GM23248 (cell line): Measurements from ENCODE around the gene RNF175. TPM values are rescaled to one million over a fixed set of nuclear protein-coding genes. Genes with fewer than 3 reads are reported as not detected.

Experiments
- DNase-seq: peaks from one replicate; pipeline ENCODE4 v3.0.0-alpha.2; 2015
- H2AFZ ChIP-seq: fragments of 200-600 bp; sonication (generic); 2 replicates; pipeline ENCODE4 v1.6.1; 2016; ENCODE audit warnings: antibody characterized with exemption
- H3F3A ChIP-seq: fragments of 200-600 bp; sonication (generic); 2 replicates; pipeline ENCODE4 v1.6.1; 2016; ENCODE audit warnings: mild to moderate bottlenecking, antibody characterized with exemption, mixed run types; ENCODE audit not compliant: insufficient read depth
- H3K27ac ChIP-seq: fragments of 200-600 bp; sonication (generic); 2 replicates; pipeline ENCODE4 v1.5.1; 2016; ENCODE audit warnings: mild to moderate bottlenecking
- H3K27me3 ChIP-seq: fragments of 200-600 bp; sonication (generic); replicated peaks from 2 replicates; pipeline ENCODE4 v1.6.1; 2016; ENCODE audit warnings: mild to moderate bottlenecking; ENCODE audit not compliant: insufficient read depth
- H3K36me3 ChIP-seq: fragments of 200-600 bp; sonication (generic); 2 replicates; pipeline ENCODE4 v1.6.1; 2016; ENCODE audit warnings: low read depth, mild to moderate bottlenecking
- H3K4me1 ChIP-seq: fragments of 200-600 bp; sonication (generic); 2 replicates; pipeline ENCODE4 v1.6.1; 2016; ENCODE audit warnings: mild to moderate bottlenecking; ENCODE audit not compliant: insufficient read depth
- H3K4me2 ChIP-seq: fragments of 200-600 bp; sonication (generic); one replicate; pipeline ENCODE4 v1.6.1; 2016; ENCODE audit warnings: mild to moderate bottlenecking; ENCODE audit not compliant: unreplicated experiment
- H3K4me3 ChIP-seq: fragments of 200-600 bp; sonication (generic); 2 replicates; pipeline ENCODE4 v1.5.1; 2016; ENCODE audit warnings: mild to moderate bottlenecking
- H3K79me2 ChIP-seq: fragments of 200-600 bp; sonication (generic); 2 replicates; pipeline ENCODE4 v1.6.1; 2016; ENCODE audit warnings: mild to moderate bottlenecking; ENCODE audit not compliant: insufficient read depth
- H3K9ac ChIP-seq: fragments of 200-600 bp; sonication (generic); 2 replicates; pipeline ENCODE4 v1.6.1; 2016; ENCODE audit warnings: mild to moderate bottlenecking
- H3K9me2 ChIP-seq: fragments of 200-600 bp; sonication (generic); 2 replicates; pipeline ENCODE4 v1.6.1; 2016; ENCODE audit warnings: mixed run types, mild to moderate bottlenecking, moderate library complexity; ENCODE audit not compliant: insufficient read depth
- H3K9me3 ChIP-seq: fragments of 200-600 bp; sonication (generic); one replicate; pipeline ENCODE4 v1.6.1; 2017; ENCODE audit warnings: low read depth
- H4K20me1 ChIP-seq: fragments of 200-600 bp; sonication (generic); 2 replicates; pipeline ENCODE4 v1.6.0; 2016; ENCODE audit not compliant: insufficient read depth
- EZH2 ChIP-seq: fragments of 200-600 bp; sonication (generic); IDR thresholded peaks from 2 replicates; pipeline ENCODE4 v1.6.1; 2018; ENCODE audit warnings: antibody characterized with exemption, mild to moderate bottlenecking; ENCODE audit not compliant: insufficient read depth, poor library complexity, severe bottlenecking
- EZH2phosphoT487 ChIP-seq: fragments of 200-600 bp; sonication (generic); IDR thresholded peaks from 2 replicates; pipeline ENCODE4 v1.6.1; 2018; ENCODE audit warnings: antibody characterized with exemption, moderate library complexity, mild to moderate bottlenecking, low read depth; ENCODE audit not compliant: insufficient read depth
- WGBS, 2 experiments: methylation state at CpG; one replicate each; pipeline ENCODE4 v1.1.6; 2015 to 2017; ENCODE audit warnings: low lambda C conversion rate in 2 of 2, low coverage in 1 of 2; ENCODE audit errors: missing lambda C conversion rate in 2 of 2; 5-methylcytosine and 5-hydroxymethylcytosine counted together
- in situ Hi-C: fragments of 300-500 bp; cut with MboI; formaldehyde crosslinking; loops from 2 replicates; pipeline ENCODE4 v1.15.0; 2020
- polyA plus RNA-seq: library from polyadenylated mRNA; unstranded; fragments of >200 nt; fragmentation: Nextera tagmentation; extraction: Ambion mirVana; gene quantifications from 2 replicates; pipeline ENCODE4 v1.2.1, GENCODE V29; 2016
- total RNA-seq: library from RNA; depleted of rRNA; stranded (reverse); fragments of >200 nt; shearing (Covaris generic); gene quantifications from 2 replicates; pipeline ENCODE4 v1.2.3, GENCODE V29; 2014

RNF175 gene
- total and polyA plus RNA-seq, 2 experiments from 2014 or later, result not detected

- Histone ChIP-seq H3K27me3 (peaks cover 10% of the 10 kb centered on the region), H3K4me2 (no peak overlapping the region), H3F3A (no peaks in the 10 kb centered on the region), H3K9me2 (no peaks in the 10 kb centered on the region), H3K79me2 (no peaks in the 10 kb centered on the region), H3K4me1 (no peaks in the 10 kb centered on the region), H4K20me1 (no peaks in the 10 kb centered on the region), H3K9ac (no peak overlapping the region), H3K4me3 (no peak overlapping the region), H3K36me3 (no peaks in the 10 kb centered on the region), H3K27ac (no peak overlapping the region), H3K9me3 (no peaks in the 10 kb centered on the region), H2AFZ (no peak overlapping the region)
- TF ChIP-seq EZH2, result no peak
- TF ChIP-seq EZH2phosphoT487, result no peak
- 52 to 68% methylated on average over 2 of the region's 2 CpGs for WGBS, 2 experiments
- no peak for DNase-seq
- in situ Hi-C loops, result loop anchor here (25.0 kb wide), 1 partner anchor 418 kb away; the partner anchor contains the start of gene MND1
Observed at GRCh38 chr4:153755186-153755585, 4.6 kb downstream of the RNF175 start.

GRCh38 chr4:153750197-153750817 lies 9.5 kb downstream of the RNF175 start:
- Histone ChIP-seq H3K9me2 (no peaks in the 10 kb centered on the region), H3K27ac (no peak overlapping the region), H3K9me3 (no peaks in the 10 kb centered on the region), H3F3A (no peaks in the 10 kb centered on the region), H3K79me2 (no peaks in the 10 kb centered on the region), H4K20me1 (no peaks in the 10 kb centered on the region), H2AFZ (no peak overlapping the region), H3K4me2 (no peak overlapping the region), H3K4me1 (no peaks in the 10 kb centered on the region), H3K27me3 (no peaks in the 10 kb centered on the region; the same call in 1 of the 2 replicates), H3K36me3 (no peaks in the 10 kb centered on the region), H3K9ac (no peak overlapping the region), H3K4me3 (no peak overlapping the region)
- WGBS, 2 experiments, result 39 to 42% methylated on average over 5 of the region's 5 CpGs
- peak; percentile 78 for DNase-seq
- TF ChIP-seq EZH2phosphoT487 (no peak), EZH2 (no peak)
- in situ Hi-C loops, result loop anchor here (25.0 kb wide), 1 partner anchor 413 kb away; the partner anchor contains the start of gene MND1

GRCh38 chr4:153748378-153748777 lies 11.4 kb downstream of the RNF175 start:
- in situ Hi-C loops, result no loop called here
- H2AFZ ChIP-seq, result no peak overlapping the region
- H3K9me3 ChIP-seq, result no peaks in the 10 kb centered on the region
- H3K79me2 ChIP-seq, result no peaks in the 10 kb centered on the region
- H3F3A ChIP-seq, result no peaks in the 10 kb centered on the region
- peak; percentile 88 for DNase-seq
- WGBS, 2 experiments, result 15 to 17% methylated on average over 6 of the region's 6 CpGs
- H3K4me1 ChIP-seq, result no peaks in the 10 kb centered on the region
- H3K9ac ChIP-seq, result no peak overlapping the region
- no peak overlapping the region for H3K4me2 ChIP-seq
- no peak for TF ChIP-seq EZH2phosphoT487
- no peak for TF ChIP-seq EZH2
- no peaks in the 10 kb centered on the region; the same call in 1 of the 2 replicates for H3K27me3 ChIP-seq
- no peak overlapping the region for H3K27ac ChIP-seq
- no peaks in the 10 kb centered on the region for H3K9me2 ChIP-seq
- H3K36me3 ChIP-seq, result no peaks in the 10 kb centered on the region
- no peak overlapping the region for H3K4me3 ChIP-seq
- H4K20me1 ChIP-seq, result no peaks in the 10 kb centered on the region

GRCh38 chr4:153747406-153747955 lies 12.3 kb downstream of the RNF175 start:
- Histone ChIP-seq H3F3A (no peaks in the 10 kb centered on the region), H4K20me1 (no peaks in the 10 kb centered on the region), H3K9me2 (no peaks in the 10 kb centered on the region), H2AFZ (no peak overlapping the region), H3K4me1 (no peaks in the 10 kb centered on the region), H3K4me2 (no peak overlapping the region), H3K27ac (no peak overlapping the region), H3K9me3 (no peaks in the 10 kb centered on the region), H3K4me3 (no peak overlapping the region), H3K79me2 (no peaks in the 10 kb centered on the region), H3K9ac (no peak overlapping the region), H3K27me3 (no peaks in the 10 kb centered on the region; the same call in 1 of the 2 replicates), H3K36me3 (no peaks in the 10 kb centered on the region)
- 70 to 76% methylated on average over 4 of the region's 4 CpGs for WGBS, 2 experiments
- in situ Hi-C loops, result no loop called here
- no peak for TF ChIP-seq EZH2
- TF ChIP-seq EZH2phosphoT487, result no peak
- DNase-seq, result no peak

GRCh38 chr4:153745651-153746050 lies 14.2 kb downstream of the RNF175 start:
- in situ Hi-C loops, result no loop called here
- no peak for DNase-seq
- Histone ChIP-seq H3F3A (no peaks in the 10 kb centered on the region), H3K9me3 (no peaks in the 10 kb centered on the region), H4K20me1 (no peaks in the 10 kb centered on the region), H3K27ac (no peak overlapping the region), H3K79me2 (no peaks in the 10 kb centered on the region), H3K27me3 (no peaks in the 10 kb centered on the region), H3K36me3 (no peaks in the 10 kb centered on the region), H3K9ac (no peak overlapping the region), H2AFZ (no peak overlapping the region), H3K4me1 (no peaks in the 10 kb centered on the region), H3K4me3 (no peak overlapping the region), H3K9me2 (no peaks in the 10 kb centered on the region), H3K4me2 (no peak overlapping the region)
- TF ChIP-seq EZH2, result no peak
- TF ChIP-seq EZH2phosphoT487, result no peak
